Suprapubic skin (tissue), 3 donors: Measurements from ENCODE around the gene PRRT1.

Source experiments
- CTCF ChIP-seq, 2 donors: fragments of 200-600 bp in 1 of 2; fragments of 450-650 bp in 1 of 2; sonication (generic) in 1 of 2; IDR thresholded peaks; one replicate each; pipeline ENCODE4 v1.5.1; 2016 to 2019; ENCODE audit warnings: antibody characterized with exemption in 2 of 2, mild to moderate bottlenecking in 1 of 2, moderate library complexity in 1 of 2
- POLR2AphosphoS5 ChIP-seq, 3 donors: sonication (generic); formaldehyde crosslinking; IDR thresholded peaks; one replicate each; pipeline ENCODE4 v1.6.1; 2017; ENCODE audit warnings: antibody characterized with exemption in 3 of 3

- TF ChIP-seq CTCF (IDR thresholded peaks at IDR 0.05) (no peak), POLR2AphosphoS5 (IDR thresholded peaks at IDR 0.05) (no peak)
These were observed 4.2 kb downstream of the PRRT1 start for GRCh38 chr6:32147401-32148132.
